GM19372 (cell line): ENCODE data around the gene NEDD9.

ENCODE experiments used
- ATAC-seq: cut with Tn5 transposase; IDR thresholded peaks from one replicate; pipeline ENCODE4 v1.9.1; 2021; ENCODE audit warnings: mild to moderate bottlenecking, low read depth, moderate library complexity; ENCODE audit not compliant: unreplicated experiment

NEDD9 gene

GRCh38 chr6:11236076-11236750, 3.7 kb upstream of the NEDD9 start:
- ATAC-seq = no peak

GRCh38 chr6:11235062-11235461, 2.6 kb upstream of the NEDD9 start:
- ATAC-seq = no peak

- no peak for ATAC-seq
These were observed 1.5 kb upstream of the NEDD9 start for GRCh38 chr6:11233673-11234573.

GRCh38 chr6:11232770-11233626, 530 bp upstream of the NEDD9 start:
- peak; percentile 13 for ATAC-seq

GRCh38 chr6:11231564-11232192, 790 bp downstream of the NEDD9 start:
- no peak for ATAC-seq

GRCh38 chr6:11231108-11231463, 1.4 kb downstream of the NEDD9 start:
- no peak for ATAC-seq

GRCh38 chr6:11230158-11231107, 2.0 kb downstream of the NEDD9 start:
- ATAC-seq = no peak

- ATAC-seq = no peak
These were observed 2.8 kb downstream of the NEDD9 start for GRCh38 chr6:11229655-11230046.

- ATAC-seq = no peak
These were observed 3.4 kb downstream of the NEDD9 start for GRCh38 chr6:11228935-11229654.

- no peak for ATAC-seq
These were observed 4.8 kb downstream of the NEDD9 start for GRCh38 chr6:11227698-11228097.

GRCh38 chr6:11226005-11226404, 6.5 kb downstream of the NEDD9 start:
- ATAC-seq = no peak

- ATAC-seq = no peak
These were observed 7.5 kb downstream of the NEDD9 start for GRCh38 chr6:11224966-11225463.

GRCh38 chr6:11224252-11224965, 8.1 kb downstream of the NEDD9 start:
- no peak for ATAC-seq

GRCh38 chr6:11223286-11223864, 9.1 kb downstream of the NEDD9 start:
- no peak for ATAC-seq

GRCh38 chr6:11222385-11223277, 9.8 kb downstream of the NEDD9 start:
- ATAC-seq = no peak

- no peak for ATAC-seq
These were observed 10.7 kb downstream of the NEDD9 start for GRCh38 chr6:11221623-11222384.
